HG03575 (cell line): ENCODE data around the gene SF3B3.

Source experiments
- ATAC-seq: cut with Tn5 transposase; IDR thresholded peaks from one replicate; pipeline ENCODE4 v1.9.1; 2021; ENCODE audit not compliant: unreplicated experiment, insufficient number of reproducible peaks, low FRiP score; ENCODE audit errors: extremely low read depth

Gene SF3B3

DNA sequence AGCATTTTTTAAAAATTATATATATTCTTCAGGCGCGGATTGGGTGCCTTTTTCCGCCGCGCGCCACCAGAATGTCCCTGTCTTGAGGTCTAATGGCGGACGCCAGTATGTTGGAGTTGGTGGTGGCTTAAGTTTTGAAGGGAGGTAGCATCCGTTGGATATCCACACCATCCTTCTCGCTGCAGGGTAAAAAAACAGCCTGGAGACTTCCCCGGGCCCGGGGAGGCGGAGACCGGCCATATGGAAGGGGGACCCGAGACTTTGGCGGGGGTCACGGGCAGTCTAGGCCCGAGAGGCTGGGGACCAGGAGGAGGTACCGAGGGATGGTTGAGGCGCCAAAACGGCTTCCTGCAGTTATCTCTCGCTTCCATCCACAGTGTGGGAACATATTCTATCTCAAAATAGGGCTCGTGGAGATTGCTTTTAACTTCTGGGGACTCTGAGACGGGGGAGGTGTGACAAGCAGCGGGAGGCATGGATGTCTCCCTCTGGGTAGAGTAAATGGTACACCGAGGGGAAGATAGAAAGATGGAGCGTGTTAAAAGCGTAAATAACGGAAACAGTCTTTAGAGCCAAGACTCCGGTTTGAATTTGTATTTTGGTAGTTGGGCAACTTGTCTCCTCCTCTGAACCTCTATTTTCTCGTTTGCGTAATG lies at the start of gene SF3B3:
TSS of gene SF3B3 (plus strand) at position 74 of the 656 bp plus-strand sequence. CDS start 2,841 bp downstream, outside the sequence.
- ATAC-seq, result no peak

DNA sequence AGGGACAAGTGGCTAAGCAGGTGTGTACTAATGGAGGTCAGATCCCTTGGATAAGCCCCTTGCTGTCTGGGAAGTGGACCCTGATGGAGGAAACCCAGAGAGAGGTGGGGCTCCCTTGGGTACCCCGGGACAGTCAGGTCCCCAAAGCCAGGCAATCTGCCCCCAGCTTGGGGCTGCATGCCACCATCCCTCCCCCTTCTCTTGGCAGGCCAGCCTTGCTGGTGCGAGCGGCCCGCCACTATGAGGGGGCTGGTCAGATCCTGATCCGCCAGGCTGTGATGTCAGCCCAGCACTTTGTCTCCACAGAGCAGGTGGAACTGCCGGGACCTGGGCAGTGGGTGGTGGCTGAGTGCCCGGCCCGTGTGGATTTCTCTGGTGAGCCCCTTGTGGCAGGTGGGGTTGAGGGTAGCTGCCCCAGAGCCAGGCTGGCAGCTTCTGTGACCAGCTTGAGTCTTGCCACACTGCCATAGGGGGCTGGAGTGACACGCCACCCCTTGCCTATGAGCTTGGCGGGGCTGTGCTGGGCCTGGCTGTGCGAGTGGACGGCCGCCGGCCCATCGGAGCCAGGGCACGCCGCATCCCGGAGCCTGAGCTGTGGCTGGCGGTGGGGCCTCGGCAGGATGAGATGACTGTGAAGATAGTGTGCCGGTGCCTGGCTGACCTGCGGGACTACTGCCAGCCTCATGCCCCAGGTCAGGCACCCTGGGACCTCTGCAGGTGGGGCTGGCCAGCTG lies 49.1 kb upstream of the SF3B3 start:
- ATAC-seq, result no peak

DNA sequence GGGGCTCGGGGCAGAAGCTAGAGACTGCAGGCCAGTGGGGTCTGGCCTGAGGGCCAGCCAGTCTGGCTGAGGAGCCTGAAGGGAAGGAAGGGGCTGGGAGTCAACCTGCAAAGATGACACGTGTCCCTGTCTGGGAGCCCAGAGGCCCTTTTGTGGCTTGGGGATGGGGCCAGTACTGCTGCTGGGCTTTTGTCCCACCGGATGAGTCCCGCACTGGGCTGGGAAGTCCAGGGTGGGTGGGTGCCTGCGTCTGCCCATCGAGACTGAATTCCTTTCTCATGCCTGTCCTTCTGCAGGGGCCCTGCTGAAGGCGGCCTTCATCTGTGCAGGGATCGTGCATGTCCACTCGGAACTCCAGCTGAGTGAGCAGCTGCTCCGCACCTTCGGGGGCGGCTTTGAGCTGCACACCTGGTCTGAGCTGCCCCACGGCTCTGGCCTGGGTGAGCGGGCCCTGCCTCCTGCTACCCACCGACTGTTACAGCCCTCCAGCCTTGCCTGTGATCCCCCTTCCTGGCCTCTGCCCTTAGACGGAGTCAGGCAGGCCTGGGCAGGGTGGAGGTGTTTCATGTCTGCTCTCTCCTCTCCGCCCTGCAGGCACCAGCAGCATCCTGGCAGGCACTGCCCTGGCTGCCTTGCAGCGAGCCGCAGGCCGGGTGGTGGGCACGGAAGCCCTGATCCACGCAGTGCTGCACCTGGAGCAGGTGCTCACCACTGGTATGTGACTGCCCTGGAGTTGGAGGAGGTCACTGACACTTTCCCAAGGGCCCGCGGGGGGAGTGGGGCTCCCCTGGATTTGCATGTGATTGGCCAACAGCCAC lies 48.4 kb upstream of the SF3B3 start:
- ATAC-seq, result no peak

DNA sequence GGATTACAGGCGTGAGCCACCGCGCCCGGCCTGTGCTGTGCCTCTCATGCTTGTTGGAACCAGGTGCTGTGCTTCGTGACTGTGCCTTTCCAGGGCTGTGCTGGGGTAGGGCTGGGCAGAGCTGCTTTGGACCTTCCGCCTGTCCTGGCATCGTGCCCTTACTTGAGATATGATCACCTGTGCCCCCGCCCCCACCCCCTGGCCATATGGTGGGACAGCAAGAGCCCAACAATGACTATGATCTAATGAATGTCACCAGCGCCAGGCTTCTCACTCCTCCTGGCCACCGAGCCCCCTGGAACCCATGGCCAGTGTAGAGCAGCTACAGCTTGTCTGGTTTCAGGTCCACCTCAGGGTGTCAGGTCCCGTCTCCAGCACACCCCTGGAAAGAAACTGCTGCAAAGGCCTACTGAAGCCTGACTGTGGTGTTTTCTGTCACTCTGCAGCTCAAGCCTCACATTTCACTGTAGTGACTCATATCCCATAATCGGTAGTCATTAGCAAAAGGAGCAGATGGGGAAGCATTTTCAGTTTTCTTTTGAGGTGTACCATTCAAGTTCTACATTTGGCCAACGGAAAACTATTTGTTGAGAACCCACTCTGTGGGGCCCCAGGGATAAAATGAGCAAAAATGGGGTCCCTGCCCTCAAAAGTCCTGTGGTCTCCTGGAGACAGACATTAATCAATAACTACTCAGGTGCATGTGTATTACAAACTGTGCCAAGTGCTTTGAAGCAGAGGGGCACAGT lies 47.2 kb upstream of the SF3B3 start:
- peak; percentile 83 for ATAC-seq

DNA sequence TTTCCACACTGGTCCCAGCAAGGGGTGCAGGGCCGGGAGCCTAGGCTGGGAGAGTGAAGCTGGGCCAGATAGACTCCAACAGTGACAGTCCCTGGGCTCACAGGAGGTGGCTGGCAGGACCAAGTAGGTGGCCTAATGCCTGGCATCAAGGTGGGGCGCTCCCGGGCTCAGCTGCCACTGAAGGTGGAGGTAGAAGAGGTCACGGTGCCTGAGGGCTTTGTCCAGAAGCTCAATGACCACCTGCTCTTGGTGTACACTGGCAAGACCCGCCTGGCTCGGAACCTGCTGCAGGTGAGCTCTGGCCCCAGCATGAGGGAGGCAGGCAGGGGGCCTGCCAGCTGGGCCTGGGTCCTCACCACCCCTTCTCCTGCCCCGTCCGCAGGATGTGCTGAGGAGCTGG lies 45.4 kb upstream of the SF3B3 start:
- ATAC-seq, result no peak

DNA sequence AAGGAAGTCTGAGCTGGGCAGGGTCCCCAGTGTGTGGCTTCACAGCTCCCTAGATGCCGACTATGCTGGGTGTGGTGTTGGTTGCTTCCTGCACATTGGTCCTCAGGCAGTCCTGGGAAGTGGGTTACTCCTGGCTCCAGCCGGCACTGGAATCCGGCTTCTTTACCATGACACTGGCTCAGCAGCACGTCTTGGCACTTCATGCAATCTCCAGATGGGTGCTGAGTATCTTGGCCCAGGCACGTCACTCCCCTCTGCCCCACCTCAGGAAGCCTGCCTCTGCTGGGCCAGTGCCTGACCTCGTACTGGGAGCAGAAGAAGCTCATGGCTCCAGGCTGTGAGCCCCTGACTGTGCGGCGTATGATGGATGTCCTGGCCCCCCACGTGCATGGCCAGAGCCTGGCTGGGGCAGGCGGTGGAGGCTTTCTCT lies 44.7 kb upstream of the SF3B3 start:
- ATAC-seq, result no peak

DNA sequence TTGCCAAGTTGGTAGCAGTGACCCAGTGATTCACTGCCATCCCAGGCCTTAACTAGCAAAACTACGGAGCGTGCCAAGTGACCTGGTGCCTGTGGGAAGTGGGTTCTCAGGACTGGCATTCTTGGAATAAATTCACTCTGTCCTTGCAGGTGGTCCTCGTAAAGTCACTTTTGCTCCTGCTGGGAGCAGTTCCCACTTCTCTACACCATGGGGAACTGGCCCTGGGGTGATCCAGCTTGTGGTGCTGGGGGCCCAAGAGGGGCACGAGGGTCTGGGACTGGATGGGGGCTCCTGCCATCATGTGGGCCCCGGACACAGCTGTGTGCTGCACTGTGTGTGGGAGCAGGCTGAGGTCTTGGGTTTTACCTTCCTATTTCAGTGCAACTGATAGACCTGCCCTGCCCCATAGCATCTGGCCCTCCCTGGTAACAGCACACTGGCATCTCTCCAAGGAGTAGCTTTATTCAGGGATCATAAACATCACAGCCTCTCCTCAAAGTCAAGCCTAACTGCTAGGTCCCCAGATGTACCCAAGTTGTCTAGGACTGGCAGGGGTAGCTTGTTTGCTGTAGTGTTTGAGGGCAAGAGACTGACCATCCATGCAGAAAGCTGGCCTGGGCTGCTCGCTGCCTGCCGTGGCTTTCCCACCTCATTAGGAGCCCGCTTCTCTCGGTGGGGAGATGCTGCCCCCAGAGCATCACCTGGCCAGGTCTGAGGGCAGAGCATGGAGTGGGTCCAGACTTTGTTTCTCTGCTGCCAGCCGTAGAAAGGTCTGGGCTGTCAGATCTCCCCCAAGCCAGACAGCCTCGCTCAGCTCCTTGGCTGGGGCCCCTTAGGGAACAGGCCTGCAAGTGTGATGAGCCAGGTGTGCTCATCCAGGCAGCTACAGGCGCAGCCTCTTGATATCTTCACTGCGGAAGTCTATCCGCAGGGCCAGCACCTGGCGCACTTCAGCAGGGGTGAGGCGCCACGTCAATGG lies 43.2 kb upstream of the SF3B3 start:
- no peak for ATAC-seq

DNA sequence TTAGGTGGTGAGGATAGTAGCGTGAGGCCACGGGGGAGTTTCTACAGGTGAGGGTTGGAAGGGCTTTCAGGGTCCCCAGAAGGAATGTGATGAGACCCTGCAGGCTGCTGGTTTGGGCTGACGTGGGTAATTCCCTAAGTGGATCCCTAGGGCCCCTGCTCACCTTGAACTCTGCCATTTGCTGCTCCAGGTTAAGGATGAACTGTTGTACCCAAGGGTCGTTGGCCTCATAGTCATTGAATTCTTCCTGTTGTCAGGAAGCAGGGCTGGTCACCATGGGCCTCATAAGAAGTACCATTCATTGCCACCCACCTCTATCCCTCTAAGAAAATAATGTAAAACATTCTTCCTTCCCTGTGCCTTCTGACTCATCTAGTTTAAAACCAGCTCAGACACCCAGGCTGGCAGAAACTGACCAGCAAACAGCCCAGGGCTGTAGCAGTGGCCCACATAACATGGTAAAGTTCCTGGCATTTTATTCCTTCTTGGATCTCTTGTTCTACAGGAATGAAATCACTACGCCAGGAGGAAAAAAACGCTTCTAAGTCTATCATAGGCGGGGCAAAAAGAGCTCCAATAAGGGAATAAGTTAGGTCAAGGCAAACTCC lies 41.6 kb upstream of the SF3B3 start:
- no peak for ATAC-seq

DNA sequence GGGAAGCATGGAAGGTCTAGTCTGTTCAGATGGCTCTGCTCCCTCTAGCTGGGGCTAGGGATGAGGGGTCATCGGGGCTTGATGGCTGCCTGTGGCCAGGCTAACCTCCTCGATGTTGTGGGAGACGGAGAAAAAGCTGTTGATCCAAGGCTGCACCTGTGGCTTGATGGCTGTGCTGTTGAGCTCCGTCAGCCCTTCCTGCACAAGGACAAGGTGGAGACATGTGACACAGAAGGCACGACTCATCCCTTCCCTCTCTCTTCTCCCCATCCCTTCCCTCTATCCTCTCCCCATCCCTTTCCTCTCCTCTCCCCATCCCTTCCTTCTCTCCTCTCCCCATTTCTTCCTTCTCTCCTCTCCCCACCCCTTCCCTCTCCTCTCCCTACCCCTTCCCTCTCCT lies 41.0 kb upstream of the SF3B3 start:
- no peak for ATAC-seq

DNA sequence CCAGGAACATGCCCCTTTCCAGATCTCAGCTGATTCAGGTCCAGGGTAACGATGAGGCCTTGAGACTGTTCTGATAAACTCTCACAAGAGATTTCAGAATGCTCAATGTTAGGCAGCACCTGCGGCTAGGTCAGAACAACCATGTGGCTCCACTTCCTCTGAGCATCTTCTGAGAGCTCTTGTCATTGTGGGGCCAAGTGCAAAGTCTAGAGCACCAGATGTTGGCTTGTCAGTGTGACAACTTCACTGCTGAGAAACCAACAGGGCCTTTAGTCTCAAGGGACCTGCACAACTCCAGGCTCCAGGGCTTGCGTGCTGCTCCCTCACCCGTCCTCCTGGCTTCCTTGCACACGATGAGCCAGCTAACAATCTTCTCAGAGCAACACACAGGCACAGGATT lies 40.2 kb upstream of the SF3B3 start:
- no peak for ATAC-seq

DNA sequence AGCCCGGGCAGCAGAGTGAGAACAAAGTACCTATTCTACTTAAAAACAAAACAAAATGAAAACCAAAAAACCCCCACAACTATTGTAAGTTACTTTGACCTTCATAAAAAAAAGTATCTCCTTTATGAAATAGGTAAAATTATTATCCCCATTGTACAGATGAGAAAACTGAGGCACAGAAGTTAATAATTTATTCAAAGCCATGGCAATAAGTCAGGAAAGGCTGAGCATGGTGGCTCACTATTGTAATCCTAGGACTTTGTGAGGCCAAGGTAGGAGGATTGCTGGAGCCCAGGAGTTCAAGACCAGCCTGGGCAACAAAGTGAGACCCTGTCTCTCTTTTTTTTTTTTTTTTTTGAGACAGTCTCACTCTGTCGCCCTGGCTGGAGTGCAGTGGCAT lies 38.7 kb upstream of the SF3B3 start:
- ATAC-seq, result no peak

DNA sequence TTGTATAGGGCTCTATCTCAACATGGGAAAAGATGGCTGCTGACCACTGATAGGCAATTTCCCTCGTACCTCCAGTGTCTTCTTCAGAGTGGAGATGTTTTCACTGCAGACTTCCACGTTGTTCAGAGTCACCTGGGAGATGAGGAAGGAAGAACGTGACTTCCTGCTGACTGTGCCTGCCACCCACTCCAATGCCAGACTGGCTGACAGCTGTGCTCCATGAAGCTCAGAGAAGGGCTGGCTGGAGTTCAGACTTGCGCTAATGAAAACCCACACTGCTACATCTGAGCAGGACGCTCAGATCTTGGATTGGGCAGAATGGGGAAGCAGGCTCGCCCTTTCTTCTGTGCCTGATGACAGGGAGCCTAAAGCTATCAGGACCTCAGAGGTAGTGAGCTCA lies 33.4 kb upstream of the SF3B3 start:
- no peak for ATAC-seq

DNA sequence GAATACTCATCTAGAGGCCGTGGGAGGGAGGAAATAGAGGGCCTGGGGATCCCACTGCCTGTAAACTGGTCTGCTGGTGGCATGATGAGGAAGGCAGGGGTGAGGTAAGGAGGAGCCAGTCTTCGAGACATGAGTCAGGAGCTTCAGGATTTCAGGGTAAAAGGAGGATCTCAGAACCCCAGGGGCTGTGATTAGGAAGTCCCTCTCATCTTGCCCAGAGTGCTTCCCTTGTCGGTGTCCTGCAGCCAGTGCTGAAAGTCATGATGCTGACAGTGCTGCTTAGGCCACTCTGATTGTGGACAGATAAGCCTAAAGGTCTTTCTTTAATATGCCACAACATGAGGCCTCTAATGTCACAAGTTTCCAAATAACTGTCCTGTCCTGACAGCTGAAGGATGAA lies 29.8 kb upstream of the SF3B3 start:
- no peak for ATAC-seq

DNA sequence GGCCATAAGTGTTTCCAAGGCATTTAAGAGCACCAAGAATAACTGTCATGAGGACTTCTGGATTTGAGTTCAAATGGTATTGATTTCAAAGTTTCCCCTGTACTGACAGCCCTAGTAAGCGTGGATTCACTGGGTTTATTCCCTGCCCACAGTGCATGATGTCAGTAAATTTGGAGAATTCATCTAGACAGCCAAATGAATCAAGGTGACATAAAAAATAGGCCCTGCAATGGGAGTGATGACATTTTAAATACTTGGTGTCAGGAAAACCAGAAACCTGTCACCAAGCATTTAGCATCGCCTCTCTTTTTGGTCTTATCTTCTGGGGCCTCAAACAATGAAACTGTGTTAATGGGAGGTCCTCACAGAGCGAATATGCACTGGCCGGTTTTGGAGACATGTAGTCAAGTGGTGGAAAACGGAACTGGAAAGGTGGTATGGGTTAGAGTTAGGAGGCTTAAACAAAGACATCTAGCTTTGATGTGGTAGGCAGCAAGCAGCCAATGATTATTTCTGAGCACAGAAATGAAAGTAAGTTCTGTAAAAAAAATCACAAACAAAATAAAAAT lies 29.3 kb upstream of the SF3B3 start:
- ATAC-seq, result no peak

DNA sequence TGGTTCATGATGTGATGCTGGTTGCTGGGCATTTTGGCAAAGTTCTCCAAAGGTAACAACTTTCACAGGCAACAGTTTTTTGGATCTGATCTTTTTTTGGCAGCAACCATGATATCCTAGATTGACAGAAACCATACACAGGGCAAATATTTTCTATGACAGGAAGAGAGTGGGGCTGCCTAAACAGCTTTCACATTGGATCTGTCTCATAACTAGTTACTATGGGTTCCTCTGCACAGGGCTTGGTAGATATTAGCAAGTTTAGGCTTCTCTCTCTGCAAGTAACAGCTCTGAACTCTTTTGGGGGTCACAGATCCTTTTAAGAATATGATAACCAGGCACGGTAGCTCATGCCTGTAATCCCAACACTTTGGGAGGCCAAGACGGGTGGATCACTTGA lies 28.8 kb upstream of the SF3B3 start:
- ATAC-seq, result no peak

DNA sequence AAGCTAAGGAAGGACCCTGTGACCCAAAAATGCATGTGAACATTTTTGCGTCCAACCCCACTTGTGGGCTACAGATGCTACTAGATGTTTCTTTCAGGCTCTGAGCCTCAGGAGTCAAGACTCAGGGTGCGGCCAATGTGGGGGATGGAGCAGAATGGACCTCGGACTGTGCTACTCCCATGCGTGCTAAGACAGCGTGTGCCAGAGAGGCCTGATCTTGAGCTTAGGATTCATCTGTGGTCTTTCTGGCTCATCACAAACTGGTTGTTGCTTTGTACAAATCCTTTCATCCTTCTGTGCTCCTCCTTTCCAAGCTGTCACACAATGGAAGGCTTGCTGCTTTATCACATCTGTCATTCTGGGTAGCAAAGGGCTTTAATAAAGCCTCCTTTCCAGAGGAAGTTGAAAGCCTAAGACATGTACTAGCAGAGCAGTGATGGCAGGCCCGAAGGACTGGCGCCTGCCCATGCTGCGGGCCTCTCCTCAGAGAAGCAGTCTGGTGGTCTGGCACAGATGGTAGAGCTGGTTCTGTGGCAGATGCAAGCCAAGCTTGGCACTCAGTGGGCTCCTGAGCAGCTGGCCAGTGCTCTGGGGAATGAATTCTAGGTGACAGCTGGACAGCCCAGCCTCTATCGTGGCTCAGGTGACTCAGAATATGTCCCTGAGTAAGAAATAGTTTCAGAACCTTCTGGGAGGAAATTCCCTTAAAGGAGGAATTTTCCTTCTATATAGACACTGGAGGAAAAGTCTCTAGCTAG lies 28.0 kb upstream of the SF3B3 start:
- ATAC-seq, result no peak

DNA sequence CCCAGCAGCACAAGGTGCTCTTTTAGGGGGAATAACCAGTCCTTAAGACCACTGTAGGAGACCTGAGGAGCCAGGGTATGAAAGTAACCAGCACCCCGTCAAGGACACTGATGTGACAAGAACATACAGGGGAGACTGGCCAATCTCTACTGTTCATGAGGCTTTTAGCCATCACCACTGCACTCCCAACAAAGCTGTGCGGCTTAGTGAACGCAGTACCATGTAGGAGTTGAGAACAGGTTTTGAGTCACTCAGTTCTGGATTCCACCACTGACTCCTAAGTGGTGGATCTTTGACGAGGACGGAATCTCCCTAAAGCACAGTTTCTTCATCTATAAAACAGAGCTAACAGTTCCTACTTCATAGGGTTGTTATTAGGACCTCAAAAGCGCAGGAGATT lies 27.1 kb upstream of the SF3B3 start:
- ATAC-seq, result no peak
